RWPE1 (cell line): ENCODE data around the gene HES1.

Experiments
- CTCF ChIA-PET: fragments of 350-600 bp; sonication (Branson Sonifier 250); formaldehyde crosslinking; extraction: SDS; loops from one replicate; lab custom pipeline; 2021; lab: Yijun Ruan, JAX
- POLR2A ChIA-PET: fragments of 400-600 bp; formaldehyde crosslinking; extraction: SDS; loops from one replicate; lab custom pipeline; 2020; ENCODE audit warnings: antibody characterized with exemption; ENCODE audit not compliant: low non-redundant PET; lab: Yijun Ruan, JAX
- DNase-seq: peaks from one replicate; pipeline ENCODE4 v3.0.0; 2012; ENCODE audit warnings: low spot score
- H3K27ac ChIP-seq: fragments of 450-650 bp; 2 replicates; pipeline ENCODE4 v1.5.1; 2017
- CTCF ChIP-seq: fragments of 450-650 bp; conservative IDR thresholded peaks from 2 replicates; pipeline ENCODE4 v1.5.1; 2017; ENCODE audit warnings: low read depth, mild to moderate bottlenecking

HES1 gene

DNA sequence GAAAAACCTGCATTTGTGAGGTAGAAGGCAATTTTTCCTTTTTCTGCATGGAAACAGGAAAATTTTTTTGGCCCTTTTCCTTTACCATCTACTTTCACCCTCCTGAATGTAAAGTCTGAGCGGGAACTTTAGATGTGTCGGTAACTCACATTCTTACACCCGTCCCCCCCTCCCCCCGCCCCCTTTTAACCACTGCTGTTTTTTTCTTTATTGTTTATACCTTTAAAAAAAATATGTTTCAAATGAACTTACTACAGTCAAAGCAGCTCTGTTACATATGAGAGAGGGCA, 487 bp upstream of the HES1 start:
- H3K27ac ChIP-seq: peak overlapping the region; percentile 97
- POLR2A ChIA-PET: interaction anchor here (0.6 to 0.8 kb wide), 3 partner anchors 109 to 352 kb away, joined by 4 to 13 read pairs (median 7); no protein-coding TSS in a partner anchor

GRCh38 chr3:194136519-194137007, 615 bp downstream of the HES1 start:
- POLR2A ChIA-PET: no interaction called here
- no peak for DNase-seq
- CTCF ChIA-PET: interaction anchor here (0.6 to 6.6 kb wide), 7 partner anchors 59 to 356 kb away, joined by 3 to 56 read pairs (median 4); no protein-coding TSS in a partner anchor
- peak overlapping the region; percentile 97 for H3K27ac ChIP-seq
- no peak for TF ChIP-seq CTCF

More for the DNA sequence above, 487 bp upstream of the HES1 start:
- no peak for TF ChIP-seq CTCF
- CTCF ChIA-PET: interaction anchor here (0.6 to 6.6 kb wide), 6 partner anchors 136 to 355 kb away, joined by 3 to 56 read pairs (median 4); no protein-coding TSS in a partner anchor
- peak; percentile 50 for DNase-seq

GRCh38 chr3:194137008-194137505, 1.1 kb downstream of the HES1 start:
- no peak for DNase-seq
- POLR2A ChIA-PET: no interaction called here
- CTCF ChIA-PET: interaction anchor here (0.5 to 6.6 kb wide), 8 partner anchors 59 to 1151 kb away, joined by 3 to 56 read pairs (median 3); no protein-coding TSS in a partner anchor
- H3K27ac ChIP-seq: peak overlapping the region; percentile 97
- no peak for TF ChIP-seq CTCF

- no peak for DNase-seq
- CTCF ChIA-PET: interaction anchor here (0.5 to 6.6 kb wide), 11 partner anchors 33 to 1152 kb away, joined by 3 to 56 read pairs (median 3); no protein-coding TSS in a partner anchor
- peak overlapping the region; percentile 97 for H3K27ac ChIP-seq
- peak; percentile 72 for TF ChIP-seq CTCF
- POLR2A ChIA-PET: interaction anchor here (0.5 kb wide), 1 partner anchor 261 kb away, joined by 3 read pairs; no protein-coding TSS in a partner anchor
Observed at GRCh38 chr3:194137506-194138474, 1.8 kb downstream of the HES1 start.

- no peak for TF ChIP-seq CTCF
- no peak for DNase-seq
- POLR2A ChIA-PET: interaction anchor here (0.5 to 1.8 kb wide), 2 partner anchors 184 to 261 kb away, joined by 3 to 8 read pairs; no protein-coding TSS in a partner anchor
- CTCF ChIA-PET: interaction anchor here (0.6 to 6.6 kb wide), 5 partner anchors 171 to 358 kb away, joined by 3 to 56 read pairs (median 4); no protein-coding TSS in a partner anchor
- H3K27ac ChIP-seq: peak overlapping the region; percentile 90
Observed at GRCh38 chr3:194138732-194139070, 2.8 kb downstream of the HES1 start.
